ENCODE measurements around the gene RIT2.

The RIT2 gene

DNA sequence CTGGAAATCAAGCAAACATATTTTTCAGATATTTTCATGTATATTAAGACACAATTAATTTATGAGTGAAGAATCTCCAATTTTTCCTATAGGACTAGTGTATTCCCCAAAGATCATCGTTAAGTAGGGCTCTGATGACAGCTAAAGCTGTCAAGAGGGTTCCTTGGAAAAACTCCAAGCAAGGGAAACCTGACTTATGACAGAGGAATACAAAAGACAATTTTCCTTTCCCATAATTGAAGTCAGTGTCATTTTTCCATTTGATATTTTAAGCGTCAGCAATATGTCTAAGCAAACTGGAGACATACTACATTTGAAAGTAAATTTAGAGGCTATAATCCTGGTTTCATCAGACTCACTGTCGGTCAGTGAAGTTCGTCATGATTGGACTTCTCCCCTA, 36.1 kb downstream of the RIT2 start:
- no peak for FAIRE-seq
- no peak for TF ChIP-seq TAF1 (IDR thresholded peaks at IDR 0.05; ENCODE audit: borderline replicate concordance, low read depth, low read length)
- no peak for TF ChIP-seq POLR2A (IDR thresholded peaks at IDR 0.05; ENCODE audit: low read depth, low read length)
- TF ChIP-seq POLR2AphosphoS5 (IDR thresholded peaks at IDR 0.05; ENCODE audit: low read depth, low read length): no peak
- no peak for DNase-seq (ENCODE audit: insufficient read length)

- no peak for DNase-seq (ENCODE audit: insufficient read length)
- no peak for FAIRE-seq
- TF ChIP-seq POLR2A (IDR thresholded peaks at IDR 0.05; ENCODE audit: low read depth, low read length): no peak
- TF ChIP-seq TAF1 (IDR thresholded peaks at IDR 0.05; ENCODE audit: borderline replicate concordance, low read depth, low read length): no peak
- TF ChIP-seq POLR2AphosphoS5 (IDR thresholded peaks at IDR 0.05; ENCODE audit: low read depth, low read length): no peak
Measured at GRCh38 chr18:43078478-43079092, 36.9 kb downstream of the RIT2 start.

DNA sequence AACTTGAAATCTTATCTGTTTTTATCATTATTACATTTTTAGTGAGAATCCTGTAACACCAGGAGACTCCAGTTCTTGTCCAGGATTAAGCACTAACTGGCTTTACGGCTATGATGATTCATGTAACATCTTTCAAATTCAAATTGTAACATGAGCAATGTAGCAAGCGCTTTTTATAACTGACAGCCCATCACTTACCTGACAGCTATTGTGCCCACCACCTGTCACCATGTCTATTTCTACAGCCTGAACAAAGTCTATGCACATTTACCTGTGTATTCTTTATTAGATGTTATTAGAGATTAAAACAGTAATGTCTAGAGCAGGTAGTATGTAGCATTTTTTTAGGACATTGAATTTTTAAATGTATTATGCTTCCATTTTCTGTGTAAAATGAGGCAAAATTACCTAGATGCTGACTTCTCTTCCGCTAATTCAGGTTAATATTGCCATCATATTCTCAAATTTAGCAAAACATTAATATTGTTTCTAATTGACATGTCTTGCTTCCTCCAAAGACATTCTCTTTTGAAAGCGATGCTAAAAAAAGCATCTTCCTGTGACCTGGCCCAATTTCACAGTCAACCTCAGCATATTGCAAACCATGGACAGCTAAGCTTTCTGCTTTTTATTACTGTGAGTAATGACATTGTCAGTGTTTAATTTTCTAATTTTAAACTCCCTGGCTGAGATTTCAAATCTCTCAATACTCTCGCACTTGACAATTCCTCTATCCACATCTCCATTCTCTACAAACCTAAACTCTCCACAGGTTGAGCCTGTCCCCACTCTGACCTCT, 37.8 kb downstream of the RIT2 start:
- DNase-seq (ENCODE audit: insufficient read length) (no peak), FAIRE-seq (no peak)
- TF ChIP-seq TAF1 (IDR thresholded peaks at IDR 0.05; ENCODE audit: borderline replicate concordance, low read depth, low read length): no peak
- TF ChIP-seq POLR2AphosphoS5 (IDR thresholded peaks at IDR 0.05; ENCODE audit: low read depth, low read length): no peak
- TF ChIP-seq POLR2A (IDR thresholded peaks at IDR 0.05; ENCODE audit: low read depth, low read length): no peak

- TF ChIP-seq POLR2AphosphoS5 (IDR thresholded peaks at IDR 0.05; ENCODE audit: low read depth, low read length) (no peak), POLR2A (IDR thresholded peaks at IDR 0.05; ENCODE audit: low read depth, low read length) (no peak), TAF1 (IDR thresholded peaks at IDR 0.05; ENCODE audit: borderline replicate concordance, low read depth, low read length) (no peak)
- FAIRE-seq: no peak
- DNase-seq (ENCODE audit: insufficient read length): no peak
Measured at GRCh38 chr18:43073771-43074170, 41.7 kb downstream of the RIT2 start.

DNA sequence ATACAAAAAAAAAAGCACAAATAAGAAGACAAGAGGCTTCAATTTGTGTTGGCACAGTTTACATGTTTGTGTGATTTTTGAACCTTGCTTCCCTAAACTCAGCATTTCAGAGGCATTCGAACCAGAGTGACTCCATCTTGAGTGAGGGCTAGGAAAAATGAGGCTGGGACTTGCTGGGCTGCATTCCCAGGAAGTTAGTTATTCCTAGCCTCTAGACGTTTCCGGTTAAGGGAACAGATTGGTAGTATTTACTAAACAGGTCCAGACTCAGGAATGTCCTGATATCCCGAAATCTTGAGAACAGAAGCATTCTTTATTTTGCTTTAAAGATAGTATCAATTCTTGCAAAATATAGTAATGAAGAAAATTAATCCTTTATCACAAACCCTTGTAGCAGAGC, 46.7 kb downstream of the RIT2 start:
- no peak for TF ChIP-seq TAF1 (IDR thresholded peaks at IDR 0.05; ENCODE audit: borderline replicate concordance, low read depth, low read length)
- TF ChIP-seq POLR2A (IDR thresholded peaks at IDR 0.05; ENCODE audit: low read depth, low read length): no peak
- no peak for TF ChIP-seq POLR2AphosphoS5 (IDR thresholded peaks at IDR 0.05; ENCODE audit: low read depth, low read length)
- FAIRE-seq (no peak), DNase-seq (ENCODE audit: insufficient read length) (no peak)

DNA sequence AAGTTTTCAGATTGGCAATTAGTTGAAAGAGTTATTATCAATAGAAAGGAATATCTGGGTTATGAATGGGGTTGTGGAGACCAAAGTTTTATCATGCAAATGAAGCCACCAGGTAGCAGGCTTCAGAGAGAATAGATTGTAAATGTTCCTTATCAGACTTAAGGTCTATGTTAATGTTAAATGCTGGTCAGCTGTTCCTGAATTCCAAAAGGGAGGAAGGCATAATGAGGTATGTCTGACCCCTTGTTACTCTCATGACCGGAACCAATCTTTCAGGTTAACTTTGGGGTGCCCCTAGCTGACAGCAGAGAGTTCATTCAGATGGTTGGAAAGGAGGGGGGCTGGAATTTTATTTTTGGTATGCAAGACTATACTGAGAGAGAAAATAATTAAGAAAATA, 47.9 kb downstream of the RIT2 start:
- no peak for FAIRE-seq
- no peak for TF ChIP-seq POLR2AphosphoS5 (IDR thresholded peaks at IDR 0.05; ENCODE audit: low read depth, low read length)
- TF ChIP-seq TAF1 (IDR thresholded peaks at IDR 0.05; ENCODE audit: borderline replicate concordance, low read depth, low read length): no peak
- TF ChIP-seq POLR2A (IDR thresholded peaks at IDR 0.05; ENCODE audit: low read depth, low read length): no peak
- DNase-seq (ENCODE audit: insufficient read length): no peak

DNA sequence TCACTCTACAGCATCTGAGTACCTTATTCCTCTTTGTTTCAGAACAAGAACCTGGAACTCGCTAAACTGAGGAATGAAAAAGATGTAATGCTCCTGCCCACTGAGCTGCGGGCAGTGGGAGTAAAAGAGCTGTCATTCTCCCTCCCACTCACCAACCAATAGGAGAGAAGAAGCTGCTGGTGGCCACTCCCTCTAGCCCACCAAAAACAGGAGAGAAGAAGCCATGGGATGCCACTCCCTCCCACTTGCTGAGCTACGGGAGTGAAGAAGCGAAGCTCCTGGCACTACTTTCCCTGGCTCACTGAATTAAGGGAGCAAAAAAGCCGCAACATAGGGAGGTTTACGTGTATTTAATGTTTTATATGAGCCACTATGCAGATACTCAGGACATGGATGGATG, 53.7 kb downstream of the RIT2 start:
- FAIRE-seq (no peak), DNase-seq (ENCODE audit: insufficient read length) (no peak)
- TF ChIP-seq POLR2AphosphoS5 (IDR thresholded peaks at IDR 0.05; ENCODE audit: low read depth, low read length) (no peak), POLR2A (IDR thresholded peaks at IDR 0.05; ENCODE audit: low read depth, low read length) (no peak), TAF1 (IDR thresholded peaks at IDR 0.05; ENCODE audit: borderline replicate concordance, low read depth, low read length) (no peak)

DNA sequence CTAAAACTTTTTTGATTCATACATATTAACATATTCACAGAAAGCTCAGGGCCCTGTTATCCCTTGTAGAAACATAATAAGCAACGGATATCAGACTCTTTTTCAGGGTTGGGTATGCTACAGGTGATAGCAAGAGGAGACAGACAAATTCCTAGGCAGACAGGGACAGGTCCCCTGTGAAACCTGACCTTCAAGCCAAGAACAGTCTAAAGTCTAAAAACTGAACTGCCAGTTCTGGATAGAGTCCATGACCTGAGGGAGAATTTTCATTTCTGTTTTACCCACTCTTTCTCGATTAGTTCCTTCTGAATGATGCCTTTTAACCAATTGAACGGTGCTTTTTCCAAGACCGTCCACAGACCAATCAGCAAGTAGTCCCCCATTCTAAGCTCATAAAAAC, 54.2 kb downstream of the RIT2 start:
- DNase-seq (ENCODE audit: insufficient read length): no peak
- TF ChIP-seq POLR2AphosphoS5 (IDR thresholded peaks at IDR 0.05; ENCODE audit: low read depth, low read length): no peak
- TF ChIP-seq TAF1 (IDR thresholded peaks at IDR 0.05; ENCODE audit: borderline replicate concordance, low read depth, low read length): no peak
- no peak for TF ChIP-seq POLR2A (IDR thresholded peaks at IDR 0.05; ENCODE audit: low read depth, low read length)
- no peak for FAIRE-seq

GRCh38 chr18:43060020-43060419, 55.5 kb downstream of the RIT2 start:
- DNase-seq (ENCODE audit: insufficient read length) (no peak), FAIRE-seq (no peak)
- TF ChIP-seq TAF1 (IDR thresholded peaks at IDR 0.05; ENCODE audit: borderline replicate concordance, low read depth, low read length): no peak
- no peak for TF ChIP-seq POLR2A (IDR thresholded peaks at IDR 0.05; ENCODE audit: low read depth, low read length)
- no peak for TF ChIP-seq POLR2AphosphoS5 (IDR thresholded peaks at IDR 0.05; ENCODE audit: low read depth, low read length)

DNA sequence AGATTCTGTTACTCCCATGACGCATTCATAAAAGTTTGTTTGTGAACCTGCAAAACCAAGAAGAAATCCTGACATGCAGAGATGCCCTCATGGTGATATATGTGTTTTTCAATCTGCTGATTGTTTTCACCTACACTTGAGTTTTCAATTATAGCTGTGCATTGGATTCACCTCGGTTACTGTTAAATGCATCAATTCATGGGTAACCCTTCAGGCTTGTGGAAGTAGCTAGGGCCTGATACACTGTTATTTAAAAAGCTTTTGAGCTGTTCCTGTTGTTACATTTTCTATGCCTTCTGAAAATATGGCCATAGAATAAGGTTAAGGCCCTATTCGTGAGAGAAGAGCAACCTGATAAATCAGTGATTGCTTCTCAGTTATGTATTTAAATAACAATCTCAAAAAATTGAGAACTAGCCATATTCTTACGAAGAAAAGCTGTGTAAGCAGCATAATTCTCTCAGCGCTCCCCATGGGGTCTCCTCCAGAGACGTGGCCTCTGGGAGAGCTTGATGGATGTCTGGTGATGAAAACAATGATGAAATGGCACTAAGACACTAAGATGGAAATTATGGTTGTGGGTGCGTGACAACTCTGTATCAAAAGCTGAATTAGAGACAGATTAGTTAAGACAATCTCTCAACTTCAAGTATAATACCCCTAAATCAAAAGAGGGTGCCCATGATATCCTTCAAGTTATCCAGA, 60.5 kb downstream of the RIT2 start:
- TF ChIP-seq TAF1 (IDR thresholded peaks at IDR 0.05; ENCODE audit: borderline replicate concordance, low read depth, low read length) (no peak), POLR2AphosphoS5 (IDR thresholded peaks at IDR 0.05; ENCODE audit: low read depth, low read length) (no peak), POLR2A (IDR thresholded peaks at IDR 0.05; ENCODE audit: low read depth, low read length) (no peak)
- no peak for FAIRE-seq

DNA sequence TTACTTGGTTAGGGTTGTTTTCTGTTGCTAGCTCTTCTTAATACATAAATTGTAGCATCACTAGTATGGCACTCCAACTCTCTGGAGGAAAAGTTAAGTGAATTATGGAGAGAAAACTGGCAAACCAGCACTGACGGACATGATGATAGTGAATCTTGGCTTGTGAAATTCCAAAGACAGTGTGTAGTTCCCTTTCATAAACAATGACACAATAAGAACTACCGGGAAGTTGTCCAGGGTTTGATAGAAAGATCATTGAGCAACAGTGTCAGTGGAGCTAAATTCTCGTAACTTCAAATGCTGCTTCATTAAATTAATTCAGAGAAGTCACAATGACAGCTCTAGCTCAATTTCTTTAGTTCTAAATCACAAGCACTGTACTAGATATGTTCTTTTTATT, 66.5 kb downstream of the RIT2 start:
- DNase-seq (ENCODE audit: insufficient read length) (no peak), FAIRE-seq (no peak)
- TF ChIP-seq POLR2AphosphoS5 (IDR thresholded peaks at IDR 0.05; ENCODE audit: low read depth, low read length) (no peak), TAF1 (IDR thresholded peaks at IDR 0.05; ENCODE audit: borderline replicate concordance, low read depth, low read length) (no peak), POLR2A (IDR thresholded peaks at IDR 0.05; ENCODE audit: low read depth, low read length) (no peak)

More for the DNA sequence above, 60.5 kb downstream of the RIT2 start:
- no peak for DNase-seq (ENCODE audit: insufficient read length)
